Measurements from ENCODE around the gene TMEM94. TPM values are rescaled to one million over a fixed set of nuclear protein-coding genes. Genes with fewer than 3 reads are reported as not detected.

TMEM94 gene
- total RNA-seq, 1 donor from 2014 or later, result 125 TPM

GRCh38 chr17:75508931-75509361 lies 52.5 kb downstream of the TMEM94 start:
- peak overlapping the region; percentile 59 to 78 for H3K27ac ChIP-seq
- H3K36me3 ChIP-seq, result peaks cover 31 to 37% of the 10 kb centered on the region in 2 donors
- intact Hi-C loops (cut with DNase I), result no loop called here
- H3K4me1 ChIP-seq, result peaks cover 15 to 44% of the 10 kb centered on the region in 2 donors
- no peak for DNase-seq (ENCODE audit: low spot score in 2 of 2)
- TF ChIP-seq CTCF (IDR thresholded peaks at IDR 0.05), result no peak
- H3K4me3 ChIP-seq, result no peak overlapping the region
- no peaks in the 10 kb centered on the region for H3K27me3 ChIP-seq
- H3K9me3 ChIP-seq, result no peaks in the 10 kb centered on the region

- Histone ChIP-seq H3K4me1 (peaks cover 20 to 50% of the 10 kb centered on the region in 2 donors), H3K27me3 (no peaks in the 10 kb centered on the region), H3K36me3 (peaks cover 24 to 31% of the 10 kb centered on the region in 2 donors), H3K9me3 (no peaks in the 10 kb centered on the region), H3K27ac (peak overlapping the region; percentile 59 to 78), H3K4me3 (peak overlapping the region in 1 of 2 donors; percentile 28)
- TF ChIP-seq CTCF (IDR thresholded peaks at IDR 0.05), result no peak
- DNase-seq (ENCODE audit: low spot score in 2 of 2), result no peak
- intact Hi-C loops (cut with DNase I), result loop anchor here (10.0 kb wide), 1 partner anchor 475 kb away; no protein-coding TSS in a partner anchor
Observed at GRCh38 chr17:75509528-75510258, 53.3 kb downstream of the TMEM94 start.

- intact Hi-C loops (cut with DNase I), result loop anchor here (10.0 kb wide), 1 partner anchor 476 kb away; no protein-coding TSS in a partner anchor
- Histone ChIP-seq H3K4me3 (peak overlapping the region in 1 of 2 donors; percentile 78), H3K27ac (peak overlapping the region; percentile 74 to 78), H3K4me1 (peaks cover 20 to 50% of the 10 kb centered on the region in 2 donors), H3K27me3 (no peaks in the 10 kb centered on the region), H3K9me3 (no peaks in the 10 kb centered on the region), H3K36me3 (peaks cover 9 to 15% of the 10 kb centered on the region in 2 donors)
- no peak for DNase-seq (ENCODE audit: low spot score in 2 of 2)
- no peak for TF ChIP-seq CTCF (IDR thresholded peaks at IDR 0.05)
Observed at GRCh38 chr17:75511270-75511609, 54.8 kb downstream of the TMEM94 start.

- intact Hi-C loops (cut with DNase I), result loop anchor here (10.0 kb wide), 1 partner anchor 477 kb away; no protein-coding TSS in a partner anchor
- Histone ChIP-seq H3K27ac (peak overlapping the region; percentile 54 to 74), H3K4me3 (peak overlapping the region in 1 of 2 donors; percentile 78), H3K27me3 (no peaks in the 10 kb centered on the region), H3K4me1 (peaks cover 20 to 52% of the 10 kb centered on the region in 2 donors), H3K36me3 (peaks cover 2 to 9% of the 10 kb centered on the region in 2 donors), H3K9me3 (no peaks in the 10 kb centered on the region)
- TF ChIP-seq CTCF (IDR thresholded peaks at IDR 0.05), result no peak
- no peak for DNase-seq (ENCODE audit: low spot score in 2 of 2)
Observed at GRCh38 chr17:75511610-75512575, 55.5 kb downstream of the TMEM94 start.

- DNase-seq (ENCODE audit: low spot score in 2 of 2), result no peak
- Histone ChIP-seq H3K36me3 (no peaks in the 10 kb centered on the region), H3K4me3 (peak overlapping the region; percentile 78 to 82), H3K9me3 (no peaks in the 10 kb centered on the region), H3K27ac (peak overlapping the region; percentile 54 to 74), H3K4me1 (peaks cover 25 to 60% of the 10 kb centered on the region in 2 donors), H3K27me3 (no peaks in the 10 kb centered on the region)
- no peak for TF ChIP-seq CTCF (IDR thresholded peaks at IDR 0.05)
- intact Hi-C loops (cut with DNase I), result loop anchor here (10.0 kb wide), 1 partner anchor 478 kb away; no protein-coding TSS in a partner anchor
Observed at GRCh38 chr17:75512926-75513640, 56.6 kb downstream of the TMEM94 start.
